Measurements from ENCODE around the gene POLR3K. TPM values are rescaled to one million over a fixed set of nuclear protein-coding genes. Genes with fewer than 3 reads are reported as not detected.
A peak's percentile ranks its signal among the peaks of the same experiment; 100 is the strongest.

Gene POLR3K
- total RNA-seq, 1 experiment from 2014 or later, result 53.6 TPM

DNA sequence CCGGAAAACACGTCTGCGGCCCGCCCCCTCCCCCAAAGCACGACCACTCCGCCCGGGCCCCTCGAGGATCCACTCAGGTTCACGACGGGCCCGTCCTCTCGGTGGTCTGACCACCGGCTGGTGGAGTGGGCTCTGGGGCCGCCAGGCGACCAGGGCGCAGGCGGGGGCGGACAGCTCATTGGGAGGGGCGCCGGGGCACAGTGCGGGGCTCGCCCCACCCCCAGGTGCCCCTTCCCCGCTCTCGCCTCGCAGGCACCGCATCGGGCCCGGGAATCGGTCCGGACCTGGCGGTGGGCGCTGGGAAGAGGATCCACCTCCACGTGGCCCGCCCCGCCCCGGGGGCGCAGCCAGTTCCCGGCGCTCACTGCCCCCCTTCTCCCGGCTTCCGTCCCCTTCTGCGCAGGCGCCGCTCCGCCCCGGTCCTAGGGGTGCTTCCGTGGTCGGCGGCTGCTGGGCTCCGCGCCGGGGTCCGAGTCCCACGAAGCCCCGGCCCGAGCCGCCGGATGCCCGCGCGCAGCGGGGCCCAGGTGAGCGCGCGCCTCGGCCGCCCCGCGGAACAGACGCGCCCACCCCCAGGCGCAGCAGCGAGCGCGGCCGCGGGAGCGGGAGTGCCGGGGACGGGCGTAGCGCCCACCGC, 24.5 kb upstream of the POLR3K start, which contains the start of gene MPG:
TSS of gene MPG (plus strand) at position 419 of the 637 bp plus-strand sequence. CDS start at position 504, 85 bp downstream.
- no peaks in the 10 kb centered on the region for H3K79me1 ChIP-seq (ENCODE audit: insufficient read depth, low read depth, low read length, poor library complexity, severe bottlenecking)
- H3K4ac ChIP-seq (ENCODE audit: low read depth, low read length), result no peak within 1 kb of the TSS
- no peaks in the 10 kb centered on the region; the same call in none of the 2 replicates for H3K27me3 Mint-ChIP-seq (ENCODE audit: low read depth)
- no peak within 1 kb of the TSS for H2BK12ac ChIP-seq (ENCODE audit: insufficient read length, low read depth, low read length)
- H3K9me3 ChIP-seq (ENCODE audit: control insufficient read depth, low read depth, low read length), result no peaks in the 10 kb centered on the region
- no peak within 1 kb of the TSS for H2BK20ac ChIP-seq (ENCODE audit: low read depth, low read length, poor library complexity, severe bottlenecking)
- H3K4me3 Mint-ChIP-seq, result peak within 1 kb of the TSS; percentile 78 to 89
- no peak for TF ChIP-seq CTCF (conservative IDR thresholded peaks at IDR 0.05)
- no peak within 1 kb of the TSS for H2AK5ac ChIP-seq (ENCODE audit: insufficient read length, low read length)
- H4K5ac ChIP-seq (ENCODE audit: insufficient read length, low read depth, low read length), result no peak within 1 kb of the TSS
- DNase-seq, result peak; percentile 79
- no peak within 1 kb of the TSS for H2BK120ac ChIP-seq (ENCODE audit: low read depth, low read length, poor library complexity, severe bottlenecking)
- H3K27ac Mint-ChIP-seq, result peak within 1 kb of the TSS in 1 of 3 experiments; percentile 79; a peak in 1 of 7 replicates
- H2BK5ac ChIP-seq (ENCODE audit: insufficient read length, low read length), result no peak within 1 kb of the TSS
- H3K23ac ChIP-seq (ENCODE audit: insufficient read length, low read depth, low read length), result no peak within 1 kb of the TSS
- H2BK15ac ChIP-seq (ENCODE audit: low read depth, low read length), result no peak within 1 kb of the TSS
- H2AFZ ChIP-seq (ENCODE audit: low read length), result no peak within 1 kb of the TSS
- no peak within 1 kb of the TSS for H3K27ac ChIP-seq (ENCODE audit: insufficient read length, low read depth, low read length)
- peaks cover 4% of the 10 kb centered on the region for H4K20me1 ChIP-seq (ENCODE audit: control insufficient read depth, insufficient read depth, insufficient read length)
- peaks cover 8% of the 10 kb centered on the region for H3K23me2 ChIP-seq (ENCODE audit: insufficient read length, low read depth, low read length, poor library complexity, severe bottlenecking)
- H3K14ac ChIP-seq (ENCODE audit: insufficient read depth, low read length), result peak within 1 kb of the TSS; percentile 56; the same call in 1 of the 2 replicates
- H3K9ac ChIP-seq (ENCODE audit: extremely low read depth, insufficient read length, low read length), result peak within 1 kb of the TSS; percentile 16
- H3K9me3 Mint-ChIP-seq, result no peaks in the 10 kb centered on the region
- H3K4me1 ChIP-seq (ENCODE audit: insufficient read depth, low read length), result peaks cover 5% of the 10 kb centered on the region; the same call in 1 of the 2 replicates
- WGBS (ENCODE audit: extremely low coverage, insufficient read length, low lambda C conversion rate), result no CpG with 5 or more reads among the region's 83 CpGs
- H3K4me2 ChIP-seq (ENCODE audit: insufficient read depth, insufficient read length, low read length), result peak within 1 kb of the TSS; percentile 71
- H3T11ph ChIP-seq (ENCODE audit: low read length), result no peak within 1 kb of the TSS
- H3K4me1 Mint-ChIP-seq, result peaks cover 35 to 48% of the 10 kb centered on the region in 2 experiments
- no peak within 1 kb of the TSS for H4K91ac ChIP-seq (ENCODE audit: insufficient read length, low read depth, low read length)
- H4K8ac ChIP-seq (replicated peaks; ENCODE audit: insufficient read length, low read depth, low read length), result no peak within 1 kb of the TSS
- no peaks in the 10 kb centered on the region for H3K27me3 ChIP-seq (ENCODE audit: insufficient read depth, low read length)
- H3K79me2 ChIP-seq (ENCODE audit: insufficient read depth, low read length), result no peaks in the 10 kb centered on the region
- H3K56ac ChIP-seq (ENCODE audit: insufficient read length, low read depth, low read length), result no peak within 1 kb of the TSS
- peaks cover 2 to 15% (median 14%) of the 10 kb centered on the region in 3 experiments for H3K36me3 Mint-ChIP-seq (ENCODE audit: insufficient read depth in 1 of 3, low read depth in 3 of 3)
- no peak within 1 kb of the TSS for H3K18ac ChIP-seq (ENCODE audit: insufficient read length, low read depth, low read length)

Measured in H9 (cell line).